22Rv1 (cell line): ENCODE measurements around the gene PAX3.

ENCODE experiments used
- H3K27ac ChIP-seq: fragments of 450-650 bp; 2 replicates; pipeline ENCODE4 v1.5.1; 2017
- ZFX ChIP-seq: fragments of 450-650 bp; IDR thresholded peaks from 2 replicates; pipeline ENCODE4 v1.6.1; 2017; ENCODE audit warnings: antibody characterized with exemption, borderline replicate concordance
- TF ChIP-seq, protein P1 (sequence below): fragments of 450-650 bp; IDR thresholded peaks from 2 replicates; pipeline ENCODE4 v1.5.1; 2017; ENCODE audit warnings: mild to moderate bottlenecking

PAX3 gene

DNA sequence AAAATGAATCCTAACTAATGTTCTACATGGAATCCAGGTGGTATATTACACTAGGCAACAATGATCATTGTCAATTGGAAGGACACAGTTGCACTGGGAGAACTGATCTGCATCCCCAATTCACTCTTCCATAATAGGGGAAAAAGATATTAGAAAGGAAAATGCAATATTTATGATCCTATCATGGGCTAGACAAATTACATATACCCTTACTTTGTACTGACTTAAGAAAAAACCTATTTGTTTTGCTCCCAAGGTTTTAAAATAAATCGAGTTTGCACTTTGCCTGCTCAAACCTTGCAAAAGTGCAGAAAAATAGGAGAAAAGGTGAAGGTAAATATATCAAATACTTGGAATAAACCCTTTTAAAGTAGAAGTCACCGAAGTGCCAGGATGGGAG lies 11.0 kb upstream of the PAX3 start:
- TF ChIP-seq, protein P1, sequence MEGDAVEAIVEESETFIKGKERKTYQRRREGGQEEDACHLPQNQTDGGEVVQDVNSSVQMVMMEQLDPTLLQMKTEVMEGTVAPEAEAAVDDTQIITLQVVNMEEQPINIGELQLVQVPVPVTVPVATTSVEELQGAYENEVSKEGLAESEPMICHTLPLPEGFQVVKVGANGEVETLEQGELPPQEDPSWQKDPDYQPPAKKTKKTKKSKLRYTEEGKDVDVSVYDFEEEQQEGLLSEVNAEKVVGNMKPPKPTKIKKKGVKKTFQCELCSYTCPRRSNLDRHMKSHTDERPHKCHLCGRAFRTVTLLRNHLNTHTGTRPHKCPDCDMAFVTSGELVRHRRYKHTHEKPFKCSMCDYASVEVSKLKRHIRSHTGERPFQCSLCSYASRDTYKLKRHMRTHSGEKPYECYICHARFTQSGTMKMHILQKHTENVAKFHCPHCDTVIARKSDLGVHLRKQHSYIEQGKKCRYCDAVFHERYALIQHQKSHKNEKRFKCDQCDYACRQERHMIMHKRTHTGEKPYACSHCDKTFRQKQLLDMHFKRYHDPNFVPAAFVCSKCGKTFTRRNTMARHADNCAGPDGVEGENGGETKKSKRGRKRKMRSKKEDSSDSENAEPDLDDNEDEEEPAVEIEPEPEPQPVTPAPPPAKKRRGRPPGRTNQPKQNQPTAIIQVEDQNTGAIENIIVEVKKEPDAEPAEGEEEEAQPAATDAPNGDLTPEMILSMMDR = no peak
- TF ChIP-seq ZFX = no peak
- no peak overlapping the region for H3K27ac ChIP-seq

DNA sequence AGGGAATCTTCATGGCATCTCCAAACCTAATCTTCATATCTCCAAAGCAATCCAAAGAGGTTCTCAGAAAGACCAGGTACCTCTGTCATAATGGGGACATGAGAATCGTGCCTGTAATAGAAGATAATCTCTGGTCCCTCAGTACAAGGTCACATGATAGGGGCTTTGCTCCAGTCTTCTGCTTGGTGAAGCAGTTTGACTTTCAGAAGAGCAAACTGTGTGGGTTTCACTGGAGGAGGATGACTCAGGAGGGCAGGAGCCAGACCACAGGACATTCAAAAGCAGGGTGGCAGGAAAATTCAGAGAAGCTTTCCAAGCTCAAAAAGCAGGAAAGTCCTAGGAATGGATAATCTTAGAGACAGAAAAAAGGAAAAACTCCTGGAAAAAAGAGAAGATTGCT lies 10.6 kb upstream of the PAX3 start:
- H3K27ac ChIP-seq = no peak overlapping the region
- TF ChIP-seq, protein P1 = no peak
- TF ChIP-seq ZFX = no peak

DNA sequence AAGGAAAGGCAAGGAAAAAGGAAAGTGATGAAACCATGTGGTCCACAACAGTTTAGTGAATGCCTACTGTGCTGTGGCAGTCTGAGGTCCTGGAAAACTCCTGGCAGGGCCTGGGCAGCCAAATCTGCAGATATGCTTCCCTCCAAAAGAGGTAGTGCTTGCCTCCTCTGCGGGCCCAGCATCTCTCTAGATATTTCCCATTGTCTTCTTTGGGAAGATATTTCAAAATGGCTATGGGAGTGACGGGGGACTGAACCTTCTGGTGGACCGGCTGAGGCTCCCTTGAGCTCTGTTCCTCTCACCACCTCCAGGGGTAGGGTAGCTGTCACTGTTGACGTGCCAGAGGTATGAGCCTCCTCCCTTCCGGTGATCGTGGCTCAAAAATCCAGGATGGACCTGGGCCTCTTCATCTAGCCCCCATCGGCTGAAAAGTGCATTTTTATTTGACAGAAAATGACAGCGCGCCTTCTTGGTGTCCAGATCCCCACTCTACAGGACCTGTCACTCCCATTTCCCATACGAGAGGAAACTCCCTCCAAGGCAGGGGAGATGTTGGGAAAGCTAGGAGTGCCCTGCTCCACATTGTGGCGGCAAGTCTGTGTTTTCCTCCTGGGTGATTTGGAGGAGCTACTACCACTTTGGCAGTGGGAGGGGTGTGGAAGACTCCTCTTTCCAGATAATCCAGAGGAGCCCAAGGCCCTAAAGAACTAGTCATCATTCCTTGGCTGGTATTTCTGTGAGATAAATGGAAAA lies 9.4 kb upstream of the PAX3 start:
- H3K27ac ChIP-seq = no peak overlapping the region
- TF ChIP-seq, protein P1 = no peak
- no peak for TF ChIP-seq ZFX

DNA sequence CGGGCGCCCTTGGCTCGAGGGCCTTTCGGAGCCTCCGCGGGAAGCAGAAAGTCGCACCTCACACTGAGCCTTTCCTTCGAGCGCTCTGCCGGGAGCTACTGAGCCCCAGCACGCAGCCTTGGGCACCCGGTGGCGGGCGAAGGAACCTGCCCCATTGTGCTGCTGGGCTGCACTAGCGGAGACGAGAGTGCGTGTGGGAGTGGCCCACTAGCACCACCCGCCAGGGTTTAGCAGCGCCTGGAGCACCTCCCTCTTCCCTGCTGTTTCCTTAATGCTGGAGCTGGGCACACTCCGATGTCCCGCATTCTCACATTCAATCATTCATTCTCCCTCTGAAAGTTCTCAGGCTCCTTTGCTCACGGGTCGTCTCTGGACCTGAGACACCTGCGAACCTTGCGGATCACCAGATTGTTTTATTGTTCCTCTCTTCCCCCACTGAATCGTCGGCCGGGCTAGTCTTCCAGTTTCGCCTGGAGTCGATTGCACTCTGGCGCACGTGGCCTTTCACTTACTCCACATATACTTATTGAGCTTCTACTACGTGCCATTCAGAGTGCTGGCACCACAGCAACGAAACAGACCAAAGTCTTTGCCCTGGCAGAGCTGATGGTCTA lies 8.5 kb upstream of the PAX3 start:
- TF ChIP-seq, protein P1 = no peak
- TF ChIP-seq ZFX = no peak
- H3K27ac ChIP-seq = no peak overlapping the region

DNA sequence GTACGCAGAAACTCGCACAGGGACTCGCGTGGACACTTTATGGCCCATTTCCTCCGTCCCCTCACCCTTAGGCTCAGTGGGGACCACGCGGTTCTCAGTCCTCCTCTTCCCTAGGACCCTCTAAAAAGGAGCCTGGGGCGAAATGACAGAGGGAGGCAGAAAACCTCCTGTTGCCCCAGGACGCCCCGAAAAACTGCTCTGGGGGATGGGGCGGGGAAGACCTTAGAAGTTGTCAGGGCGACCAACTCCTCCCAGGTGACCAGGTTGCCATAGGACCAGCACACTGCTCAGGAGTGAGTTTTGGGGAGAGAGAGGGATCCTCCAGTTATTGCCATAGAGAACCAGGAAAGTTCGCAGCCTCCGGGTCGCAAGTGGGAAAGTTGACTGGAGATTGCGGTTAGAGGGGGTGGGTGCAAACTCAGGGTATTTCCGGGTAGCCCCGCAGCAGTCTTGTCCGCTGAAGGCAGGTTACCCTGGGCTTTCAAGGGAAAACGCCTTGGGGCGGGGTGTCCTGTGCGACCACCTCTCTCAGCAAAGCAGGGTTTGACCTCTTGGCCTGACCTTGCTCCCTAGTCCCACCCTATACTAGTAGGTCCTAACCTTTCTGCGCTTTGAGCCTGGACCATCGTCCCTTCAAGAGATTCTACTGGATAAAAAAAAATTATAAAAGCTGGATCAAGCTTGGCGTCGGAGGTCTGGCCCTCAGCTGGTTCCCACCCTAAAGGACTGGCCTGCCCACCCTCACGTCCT lies 7.8 kb upstream of the PAX3 start:
- no peak for TF ChIP-seq ZFX
- TF ChIP-seq, protein P1 = no peak
- H3K27ac ChIP-seq = no peak overlapping the region

DNA sequence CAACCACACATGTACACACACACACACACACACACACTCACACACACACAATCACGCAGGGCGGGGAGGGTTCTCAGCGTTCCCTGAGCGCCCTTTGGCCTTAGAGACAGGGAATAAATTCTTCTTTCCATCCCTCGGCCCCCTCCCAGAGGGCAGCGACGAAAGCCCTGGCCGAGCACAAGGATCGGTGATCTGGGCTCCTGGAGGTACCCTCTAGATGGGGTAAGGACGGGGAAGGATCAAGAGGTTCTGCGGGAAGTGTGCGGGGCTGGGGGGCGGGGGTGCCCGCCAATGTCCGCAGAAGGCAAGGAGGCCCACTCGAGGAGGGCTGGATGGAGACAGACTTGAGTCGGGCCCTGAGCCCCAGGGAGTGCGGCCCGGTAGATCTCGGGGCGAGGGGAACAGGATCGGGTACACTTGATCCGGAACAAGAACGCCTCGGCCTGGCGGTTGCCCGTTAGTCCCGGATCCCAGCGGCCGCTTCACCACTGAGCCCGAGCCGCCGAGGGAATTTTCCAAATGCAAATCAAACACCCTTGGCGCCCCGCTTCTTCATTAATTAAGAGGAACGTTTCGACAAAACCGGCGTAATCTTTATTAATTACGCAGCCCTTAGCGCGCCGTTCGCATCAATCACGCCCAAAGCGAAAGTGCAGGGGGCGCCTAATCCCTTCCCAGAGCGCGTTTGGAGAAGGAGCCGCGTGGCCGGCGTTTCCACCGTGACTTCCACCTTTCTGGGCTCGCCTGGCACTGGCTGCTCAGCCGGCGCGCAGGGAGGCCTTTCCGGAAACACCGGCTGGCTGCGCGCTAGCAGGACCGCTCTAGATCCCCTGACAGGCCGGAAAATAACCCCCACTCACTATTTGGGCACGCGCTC lies 7.0 kb upstream of the PAX3 start:
- H3K27ac ChIP-seq = no peak overlapping the region
- no peak for TF ChIP-seq ZFX
- TF ChIP-seq, protein P1 = no peak
